Activated T-helper 1 cell treated with anti-CD3 and anti-CD28 coated beads, Interleukin-12 subunit alpha, Interleukin-12 subunit beta, Interleukin-2, Interleukin-4 antibody, amounts not matched to agents 30 ng/mL and 10 ng/mL and 1 ng/mL, durations not matched to agents 14 hours and 24 hours and 36 hours (primary cell): ENCODE results near the gene IYD. TPM values are rescaled to one million over a fixed set of nuclear protein-coding genes. Genes with fewer than 3 reads are reported as not detected.

Experiments used
- total RNA-seq: library from RNA; stranded (reverse); gene quantifications from 2 replicates; pipeline ENCODE4 v1.2.3, GENCODE V29; 2022

The IYD gene
- total RNA-seq, 1 donor from 2014 or later, result not detected

Other genes with a start within 250 kb of the IYD start
- not detected in 2 replicates for gene PPP1R14C, start 226.0 kb upstream of the IYD start, total RNA-seq
- gene PLEKHG1, start 230.9 kb downstream of the IYD start, total RNA-seq, result 0.27 and 0.80 TPM in 2 replicates